HG03139 (cell line): Measurements from ENCODE around the gene TMPRSS11F.

Experiments
- ATAC-seq: cut with Tn5 transposase; IDR thresholded peaks from one replicate; pipeline ENCODE4 v1.9.1; 2021; ENCODE audit not compliant: unreplicated experiment

The TMPRSS11F gene

DNA sequence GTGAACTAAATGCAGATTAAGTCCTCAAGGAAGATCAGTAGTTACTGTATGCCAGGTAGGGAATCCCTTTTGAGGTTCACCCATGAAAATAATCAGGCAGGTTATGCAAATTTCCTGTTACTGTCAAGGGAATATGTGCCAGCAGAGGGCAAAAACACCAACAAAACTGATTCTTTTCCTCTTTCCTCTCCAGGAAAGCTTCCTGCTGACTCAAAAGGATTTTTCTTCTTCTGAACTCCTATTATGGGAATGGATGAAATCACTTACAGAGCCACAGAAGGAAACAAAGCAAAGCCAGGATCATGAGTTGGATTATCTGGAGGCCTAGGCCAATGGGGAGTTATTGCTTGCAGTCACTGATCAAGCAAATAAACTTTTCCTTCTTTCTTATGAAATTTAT lies 49.7 kb downstream of the TMPRSS11F start:
- ATAC-seq: no peak

DNA sequence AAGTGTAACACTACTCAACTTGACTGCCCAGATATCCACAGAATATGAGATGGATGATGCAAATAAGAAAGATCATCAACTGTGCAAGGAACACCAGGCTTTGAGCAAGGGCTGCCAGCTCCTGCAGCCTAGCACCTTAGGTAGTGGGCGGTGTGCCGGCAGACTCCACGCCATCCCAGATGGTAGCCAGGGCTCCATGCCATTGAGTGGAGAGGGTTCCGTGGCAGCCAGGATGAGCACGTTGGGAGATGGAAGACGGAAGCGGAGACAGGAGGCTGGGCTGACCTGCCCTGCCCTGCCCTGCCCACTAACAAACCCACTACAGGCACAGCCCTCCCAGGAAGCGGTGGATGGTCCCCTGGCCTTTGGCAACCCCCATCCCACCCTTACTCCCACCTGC lies 51.9 kb downstream of the TMPRSS11F start:
- ATAC-seq: no peak

DNA sequence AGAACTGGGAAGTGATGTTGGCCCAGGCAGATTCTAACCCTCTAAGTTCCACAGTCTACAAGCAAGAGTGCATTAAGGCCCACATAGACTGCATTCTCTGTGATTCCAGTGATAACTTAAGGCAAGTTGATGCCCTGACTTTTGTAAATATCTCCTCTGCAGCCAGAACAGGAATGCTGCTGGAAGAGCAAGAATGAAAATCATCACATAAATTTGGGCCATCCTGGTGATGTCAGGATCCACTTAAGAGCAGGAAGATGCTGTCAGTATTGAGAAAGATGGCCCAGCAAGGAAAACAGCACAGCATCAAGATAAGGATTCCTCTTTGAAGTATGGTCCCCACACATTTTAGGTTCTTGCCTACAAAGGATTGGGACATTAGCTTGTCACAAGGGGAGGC lies 52.4 kb downstream of the TMPRSS11F start:
- no peak for ATAC-seq

DNA sequence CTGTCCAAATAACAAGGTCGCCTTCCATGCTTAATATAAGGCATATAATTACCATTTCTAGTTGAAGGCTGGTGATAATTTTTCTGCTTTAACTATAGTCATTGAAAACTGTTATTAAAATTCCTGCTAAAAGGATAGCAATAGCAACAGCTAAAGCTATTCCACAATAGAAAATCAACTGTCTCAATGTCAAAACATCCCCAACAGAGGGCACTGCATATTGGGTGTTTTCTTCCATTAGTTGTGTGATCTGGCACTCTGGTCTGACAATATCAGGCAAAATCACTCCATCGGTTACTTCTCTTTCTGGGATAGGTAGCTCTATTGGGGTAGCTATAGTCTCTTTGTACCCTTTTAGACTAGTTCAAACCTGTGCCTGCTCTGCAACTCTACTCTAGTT lies 53.5 kb downstream of the TMPRSS11F start:
- ATAC-seq: no peak

DNA sequence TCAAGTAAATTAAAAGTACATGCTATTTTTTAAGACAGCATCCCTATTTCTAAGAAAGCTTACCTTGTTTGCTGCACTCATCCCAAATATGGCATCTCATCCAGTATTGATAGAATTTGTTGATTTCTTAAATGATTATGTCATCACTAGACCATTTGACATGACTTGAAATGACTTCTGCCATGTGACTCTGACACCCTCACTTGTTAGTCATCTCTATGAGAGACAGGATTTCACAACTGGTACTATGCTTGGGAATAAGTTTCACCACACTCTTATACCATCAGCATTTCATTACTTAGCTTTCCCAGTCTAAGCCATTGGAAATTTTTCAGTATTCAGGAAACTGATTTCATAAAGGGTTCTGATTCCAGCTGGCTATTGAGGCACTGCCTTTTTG lies 55.3 kb downstream of the TMPRSS11F start:
- no peak for ATAC-seq

DNA sequence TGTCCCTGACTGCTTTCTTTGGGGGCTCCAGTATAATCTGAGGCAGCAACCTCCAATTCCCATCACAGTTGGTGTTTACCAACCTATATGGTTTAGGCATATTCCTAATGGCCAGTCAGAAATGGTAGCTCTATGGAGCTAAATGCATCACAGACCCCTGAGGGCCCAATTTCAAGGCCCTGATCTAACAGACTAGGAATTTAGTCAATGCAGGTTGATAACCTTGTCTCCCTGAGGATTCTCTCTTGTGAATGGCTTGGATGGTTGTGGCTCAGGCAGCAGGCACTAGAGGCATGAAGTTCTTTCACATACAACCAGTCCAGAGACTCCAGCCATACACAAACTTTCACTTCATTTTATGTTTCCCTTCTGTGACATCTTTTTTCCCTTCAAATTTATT lies 59.4 kb downstream of the TMPRSS11F start:
- ATAC-seq: no peak

DNA sequence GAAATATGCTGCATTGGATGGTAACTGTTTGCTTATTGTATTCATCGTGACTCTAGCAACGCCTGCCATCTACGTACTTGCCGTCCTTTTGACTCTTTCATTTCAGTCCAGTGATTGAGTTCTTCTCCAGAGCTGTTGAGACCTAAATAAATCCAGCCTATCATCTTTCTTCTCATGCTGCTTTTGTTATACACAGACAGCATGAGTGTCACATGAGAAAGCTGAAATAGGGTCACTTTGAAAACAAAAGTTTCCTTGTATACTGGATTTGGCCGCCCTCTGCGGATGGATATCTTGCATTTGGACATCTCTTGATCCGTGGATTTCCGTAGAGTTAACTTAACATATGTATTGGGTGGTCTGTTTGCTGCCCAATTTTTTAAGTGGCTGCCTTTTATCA lies 67.2 kb downstream of the TMPRSS11F start:
- no peak for ATAC-seq

DNA sequence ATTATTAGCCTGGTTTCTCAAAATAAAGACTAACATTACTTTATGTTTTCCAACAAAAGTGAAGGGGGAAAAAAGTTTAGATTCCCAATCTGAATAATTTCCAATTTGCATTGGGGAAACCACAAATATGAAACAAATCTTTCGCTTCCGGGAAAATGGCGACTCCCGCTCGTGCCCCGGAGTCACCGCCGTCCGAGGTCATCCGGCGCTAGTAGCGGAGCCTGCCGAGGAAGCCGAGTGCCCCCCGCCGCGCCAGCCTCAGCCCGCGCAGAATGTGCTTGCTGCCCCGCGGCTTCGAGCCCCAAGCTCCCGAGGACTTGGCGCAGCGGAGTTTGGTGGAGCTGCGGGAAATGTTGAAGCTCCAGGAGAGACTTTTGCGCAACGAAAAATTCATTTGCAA lies 91.4 kb downstream of the TMPRSS11F start:
- no peak for ATAC-seq

DNA sequence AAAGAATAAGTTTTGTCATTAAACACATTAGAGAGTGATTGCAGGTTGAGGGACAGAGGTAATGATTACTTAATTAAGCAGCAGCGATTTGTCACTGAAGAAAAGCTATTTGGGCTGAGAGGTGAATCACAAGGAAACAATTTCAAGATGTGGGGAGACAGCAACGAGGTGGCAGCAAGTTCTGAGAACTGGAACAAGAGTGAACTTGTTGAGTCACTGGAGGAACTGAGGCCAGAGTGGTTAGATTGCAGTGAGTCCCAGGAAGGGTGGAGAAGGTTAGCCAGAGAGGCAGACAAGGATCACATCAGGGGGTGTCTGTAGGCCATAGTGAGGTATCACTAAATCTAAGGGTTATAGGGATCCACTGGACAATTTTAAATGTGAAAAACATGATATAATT lies 108.5 kb downstream of the TMPRSS11F start:
- ATAC-seq: no peak

DNA sequence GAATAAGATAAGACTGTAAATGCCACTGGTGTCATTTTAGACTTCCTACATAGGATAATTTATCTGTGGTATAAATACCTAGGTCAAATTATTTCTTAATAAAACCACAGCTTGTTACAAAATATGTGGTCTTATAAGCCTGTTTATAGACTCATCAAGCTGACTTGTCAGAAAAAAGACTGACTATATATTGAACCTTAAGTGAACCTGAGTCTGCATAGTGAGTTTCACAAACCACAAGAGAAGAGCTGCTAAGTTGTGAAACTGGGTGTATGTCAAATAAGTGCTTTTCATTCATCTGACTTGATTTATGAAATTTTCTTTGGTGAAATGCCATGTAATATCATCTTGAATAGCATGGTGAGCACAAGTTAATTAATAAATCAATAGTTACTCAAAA lies 118.0 kb downstream of the TMPRSS11F start:
- no peak for ATAC-seq
